GM19240 (cell line): Measurements from ENCODE around the gene DTNA.

Experiments used
- DNase-seq: peaks from one replicate; pipeline ENCODE4 v3.0.0; 2011; ENCODE audit warnings: low spot score; ENCODE audit not compliant: insufficient read length

Gene DTNA

GRCh38 chr18:34848695-34849094, 138.6 kb downstream of the DTNA start:
- DNase-seq, result no peak

GRCh38 chr18:34857320-34857719, 147.2 kb downstream of the DTNA start:
- DNase-seq, result no peak

- no peak for DNase-seq
Measured at GRCh38 chr18:34858188-34858587, 148.1 kb downstream of the DTNA start.

GRCh38 chr18:34859496-34859895, 149.4 kb downstream of the DTNA start:
- no peak for DNase-seq

GRCh38 chr18:34862561-34862960, 152.5 kb downstream of the DTNA start:
- DNase-seq, result no peak

GRCh38 chr18:34863702-34864101, 153.6 kb downstream of the DTNA start:
- no peak for DNase-seq

GRCh38 chr18:34864836-34865497, 154.9 kb downstream of the DTNA start:
- DNase-seq, result no peak

GRCh38 chr18:34866310-34866709, 156.2 kb downstream of the DTNA start:
- no peak for DNase-seq

GRCh38 chr18:34866739-34867138, 156.6 kb downstream of the DTNA start:
- DNase-seq, result no peak

GRCh38 chr18:34867520-34867919, 157.4 kb downstream of the DTNA start:
- no peak for DNase-seq

GRCh38 chr18:34870555-34871310, 160.6 kb downstream of the DTNA start:
- no peak for DNase-seq

- DNase-seq, result no peak
Measured at GRCh38 chr18:34871435-34871834, 161.3 kb downstream of the DTNA start.

GRCh38 chr18:34872066-34872465, 162.0 kb downstream of the DTNA start:
- DNase-seq, result no peak

GRCh38 chr18:34873986-34874580, 164.0 kb downstream of the DTNA start:
- DNase-seq, result no peak

GRCh38 chr18:34875150-34875549, 165.1 kb downstream of the DTNA start:
- DNase-seq, result no peak

- DNase-seq, result no peak
Measured at GRCh38 chr18:34880403-34880802, 170.3 kb downstream of the DTNA start.

- no peak for DNase-seq
Measured at GRCh38 chr18:34880882-34881834, 171.1 kb downstream of the DTNA start.

GRCh38 chr18:34884436-34884835, 174.3 kb downstream of the DTNA start:
- no peak for DNase-seq

- DNase-seq, result no peak
Measured at GRCh38 chr18:34886177-34886576, 176.1 kb downstream of the DTNA start.

- no peak for DNase-seq
Measured at GRCh38 chr18:34887881-34888580, 177.9 kb downstream of the DTNA start.
